SK-N-SH (cell line): ENCODE results near the gene PLA2G2F.

Experiments used
- CTCF ChIP-seq: fragments of 200-600 bp; sonication (generic); IDR thresholded peaks from 2 replicates; pipeline ENCODE4 v1.6.1; 2017; ENCODE audit warnings: antibody characterized with exemption, mild to moderate bottlenecking, moderate library complexity
- EZH2phosphoT487 ChIP-seq: fragments of 200-600 bp; sonication (generic); IDR thresholded peaks from 2 replicates; pipeline ENCODE4 v1.6.1; 2017; ENCODE audit warnings: low read depth, mixed run types, mild to moderate bottlenecking, antibody characterized with exemption, moderate library complexity, borderline replicate concordance
- FOXM1 ChIP-seq: IDR thresholded peaks from 2 replicates; pipeline ENCODE4 v1.4.0; 2012; ENCODE audit warnings: low read depth, mild to moderate bottlenecking
- GATA2 ChIP-seq: sonication (generic); formaldehyde crosslinking; IDR thresholded peaks from 2 replicates; pipeline ENCODE4 v1.5.0; 2020; ENCODE audit warnings: mild to moderate bottlenecking, missing genetic modification reagents
- MEF2A ChIP-seq: IDR thresholded peaks from 2 replicates; pipeline ENCODE4 v1.4.0; 2012; ENCODE audit warnings: low read depth, borderline replicate concordance
- PBX3 ChIP-seq: IDR thresholded peaks from 2 replicates; pipeline ENCODE4; 2012
- REST ChIP-seq: IDR thresholded peaks from 2 replicates; pipeline ENCODE4 v1.6.1; 2012; ENCODE audit warnings: mild to moderate bottlenecking, low read depth, low read length, moderate library complexity
- RXRA ChIP-seq: IDR thresholded peaks from 2 replicates; pipeline ENCODE4 v1.4.0; 2012; ENCODE audit warnings: low read depth, mild to moderate bottlenecking, borderline replicate concordance
- TCF12 ChIP-seq: IDR thresholded peaks from 2 replicates; pipeline ENCODE4 v1.4.0; 2012
- USF2 ChIP-seq: fragments of 150-350 bp; IDR thresholded peaks from 2 replicates; pipeline ENCODE4 v1.6.1; 2017; ENCODE audit warnings: antibody characterized with exemption, low read length, low read depth, borderline replicate concordance
- ZBTB33 ChIP-seq: IDR thresholded peaks from 2 replicates; pipeline ENCODE4 v1.4.0; 2012; ENCODE audit warnings: low read depth, borderline replicate concordance

GRCh38 chr1:20197329-20197791 is 58.2 kb downstream of the PLA2G2F start:
- TF ChIP-seq RXRA (no peak), CTCF (no peak), ZBTB33 (no peak), USF2 (no peak), GATA2 (no peak), EZH2phosphoT487 (no peak), FOXM1 (no peak), MEF2A (no peak), REST (no peak), TCF12 (no peak), PBX3 (no peak)
